Suprapubic skin (tissue), 3 donors: ENCODE results near the gene PYGB.

Source experiments
- POLR2A ChIP-seq, 2 donors: fragments of 450-650 bp; IDR thresholded peaks; one replicate each; pipeline ENCODE4 v1.6.1; 2017; ENCODE audit warnings: antibody characterized with exemption in 2 of 2, mild to moderate bottlenecking in 2 of 2, moderate library complexity in 2 of 2
- TF ChIP-seq, protein P1 (sequence below), 2 donors: fragments of 200-600 bp in 1 of 2; fragments of 450-650 bp in 1 of 2; sonication (generic) in 1 of 2; IDR thresholded peaks; one replicate each; pipeline ENCODE4 v1.5.1; 2016 to 2019; ENCODE audit warnings: antibody characterized with exemption in 2 of 2, mild to moderate bottlenecking in 1 of 2, moderate library complexity in 1 of 2

DNA sequence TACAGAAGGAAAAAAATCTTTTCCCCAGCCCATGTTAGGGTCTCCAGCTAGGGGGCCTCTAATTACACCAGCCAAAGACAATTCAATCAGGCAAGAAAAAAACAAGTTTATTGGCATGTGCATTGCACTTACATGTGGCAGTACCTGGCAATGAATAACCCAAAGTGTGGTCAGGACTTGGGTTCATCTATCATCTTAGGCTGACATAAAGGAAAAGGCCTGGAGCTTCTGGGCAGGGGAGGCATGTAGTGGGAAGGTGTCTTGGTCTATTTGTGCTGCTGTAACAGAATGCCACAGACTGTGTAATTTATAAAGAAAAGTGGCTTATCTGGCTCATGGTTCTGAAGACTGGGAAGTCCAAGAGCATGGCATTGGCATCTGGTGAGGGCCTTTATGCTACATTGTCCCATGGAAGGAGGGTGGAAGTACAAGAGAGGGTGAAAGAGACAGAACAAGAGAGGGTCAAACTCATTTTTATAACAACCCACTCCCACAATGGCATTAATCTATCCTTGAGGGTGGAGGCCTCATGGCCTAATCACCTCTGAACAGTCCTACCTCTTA, 4.4 kb upstream of the PYGB start:
- no peak for TF ChIP-seq POLR2A (IDR thresholded peaks at IDR 0.05)
- TF ChIP-seq, protein P1, sequence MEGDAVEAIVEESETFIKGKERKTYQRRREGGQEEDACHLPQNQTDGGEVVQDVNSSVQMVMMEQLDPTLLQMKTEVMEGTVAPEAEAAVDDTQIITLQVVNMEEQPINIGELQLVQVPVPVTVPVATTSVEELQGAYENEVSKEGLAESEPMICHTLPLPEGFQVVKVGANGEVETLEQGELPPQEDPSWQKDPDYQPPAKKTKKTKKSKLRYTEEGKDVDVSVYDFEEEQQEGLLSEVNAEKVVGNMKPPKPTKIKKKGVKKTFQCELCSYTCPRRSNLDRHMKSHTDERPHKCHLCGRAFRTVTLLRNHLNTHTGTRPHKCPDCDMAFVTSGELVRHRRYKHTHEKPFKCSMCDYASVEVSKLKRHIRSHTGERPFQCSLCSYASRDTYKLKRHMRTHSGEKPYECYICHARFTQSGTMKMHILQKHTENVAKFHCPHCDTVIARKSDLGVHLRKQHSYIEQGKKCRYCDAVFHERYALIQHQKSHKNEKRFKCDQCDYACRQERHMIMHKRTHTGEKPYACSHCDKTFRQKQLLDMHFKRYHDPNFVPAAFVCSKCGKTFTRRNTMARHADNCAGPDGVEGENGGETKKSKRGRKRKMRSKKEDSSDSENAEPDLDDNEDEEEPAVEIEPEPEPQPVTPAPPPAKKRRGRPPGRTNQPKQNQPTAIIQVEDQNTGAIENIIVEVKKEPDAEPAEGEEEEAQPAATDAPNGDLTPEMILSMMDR (IDR thresholded peaks at IDR 0.05), result no peak
